Islet of Langerhans (tissue), 1 donor: ENCODE results near the gene C2.
"Not testable (repeated sequence)": the region's sequence is repeated elsewhere in the genome, so short reads cannot be mapped to it uniquely, and the experiment has no call there.

Source experiments
- FAIRE-seq: peaks from one replicate; lab custom pipeline; 2011; peaks lifted over from hg19 to GRCh38; lab: Jason Lieb, UNC

Gene C2

GRCh38 chr6:31927863-31928671 is 550 bp downstream of the C2 start:
- FAIRE-seq: no peak

- FAIRE-seq: no peak
Observed at GRCh38 chr6:31928672-31928939, 1.1 kb downstream of the C2 start.

- no peak for FAIRE-seq
Observed at GRCh38 chr6:31930962-31931361, 3.4 kb downstream of the C2 start.

- FAIRE-seq: not testable (repeated sequence)
Observed at GRCh38 chr6:31932137-31932536, 4.6 kb downstream of the C2 start.

- FAIRE-seq: no peak
Observed at GRCh38 chr6:31933537-31933936, 6.0 kb downstream of the C2 start.

GRCh38 chr6:31935021-31935420 is 7.5 kb downstream of the C2 start:
- no peak for FAIRE-seq

- no peak for FAIRE-seq
Observed at GRCh38 chr6:31935823-31936222, 8.3 kb downstream of the C2 start.

GRCh38 chr6:31940256-31940664 is 12.7 kb downstream of the C2 start:
- no peak for FAIRE-seq

- FAIRE-seq: no peak
Observed at GRCh38 chr6:31943742-31944141, 16.2 kb downstream of the C2 start.

- FAIRE-seq: no peak
Observed at GRCh38 chr6:31945154-31945506, 17.6 kb downstream of the C2 start.

GRCh38 chr6:31945507-31946369 is 18.2 kb downstream of the C2 start, which contains the start of gene CFB:
CFB (plus strand) TSS chr6:31946095; CDS start chr6:31946222, 127 bp downstream.
- no peak for FAIRE-seq

GRCh38 chr6:31946370-31946885 is 18.9 kb downstream of the C2 start:
- no peak for FAIRE-seq

GRCh38 chr6:31947070-31947675 is 19.7 kb downstream of the C2 start:
- no peak for FAIRE-seq

GRCh38 chr6:31947864-31948263 is 20.3 kb downstream of the C2 start:
- no peak for FAIRE-seq

GRCh38 chr6:31948306-31948705 is 20.8 kb downstream of the C2 start:
- no peak for FAIRE-seq

- FAIRE-seq: no peak
Observed at GRCh38 chr6:31948753-31949413, 21.4 kb downstream of the C2 start.

- FAIRE-seq: no peak
Observed at GRCh38 chr6:31949926-31950548, 22.5 kb downstream of the C2 start.

- FAIRE-seq: no peak
Observed at GRCh38 chr6:31952140-31952805, 24.8 kb downstream of the C2 start.

- no peak for FAIRE-seq
Observed at GRCh38 chr6:31952890-31953289, 25.4 kb downstream of the C2 start.

GRCh38 chr6:31954511-31954910 is 27.0 kb downstream of the C2 start:
- no peak for FAIRE-seq

GRCh38 chr6:31956796-31957195 is 29.3 kb downstream of the C2 start:
- FAIRE-seq: no peak

- FAIRE-seq: no peak
Observed at GRCh38 chr6:31958412-31958740, 30.9 kb downstream of the C2 start.
